Vagina (tissue), 2 donors: Measurements from ENCODE around the gene KIF23.

ENCODE experiments used
- POLR2A ChIP-seq, 2 donors: fragments of 450-650 bp; IDR thresholded peaks; one replicate each; pipeline ENCODE4 v1.6.1; 2017; ENCODE audit warnings: antibody characterized with exemption in 2 of 2, mild to moderate bottlenecking in 2 of 2, moderate library complexity in 2 of 2
- POLR2AphosphoS5 ChIP-seq, 2 donors: sonication (generic); formaldehyde crosslinking; IDR thresholded peaks; one replicate each; pipeline ENCODE4 v1.9.0; 2017; ENCODE audit warnings: antibody characterized with exemption in 2 of 2, mild to moderate bottlenecking in 2 of 2, low read depth in 1 of 2; ENCODE audit not compliant: insufficient read depth in 1 of 2
- TF ChIP-seq, protein P1 (sequence below), 3 experiments: fragments of 450-650 bp in 2 of 3; fragments of 200-600 bp in 1 of 3; sonication (generic) in 1 of 3; IDR thresholded peaks; one replicate each; pipeline ENCODE4 v1.5.1; 2017 to 2019; ENCODE audit warnings: antibody characterized with exemption in 3 of 3, mild to moderate bottlenecking in 2 of 3, moderate library complexity in 2 of 3

DNA sequence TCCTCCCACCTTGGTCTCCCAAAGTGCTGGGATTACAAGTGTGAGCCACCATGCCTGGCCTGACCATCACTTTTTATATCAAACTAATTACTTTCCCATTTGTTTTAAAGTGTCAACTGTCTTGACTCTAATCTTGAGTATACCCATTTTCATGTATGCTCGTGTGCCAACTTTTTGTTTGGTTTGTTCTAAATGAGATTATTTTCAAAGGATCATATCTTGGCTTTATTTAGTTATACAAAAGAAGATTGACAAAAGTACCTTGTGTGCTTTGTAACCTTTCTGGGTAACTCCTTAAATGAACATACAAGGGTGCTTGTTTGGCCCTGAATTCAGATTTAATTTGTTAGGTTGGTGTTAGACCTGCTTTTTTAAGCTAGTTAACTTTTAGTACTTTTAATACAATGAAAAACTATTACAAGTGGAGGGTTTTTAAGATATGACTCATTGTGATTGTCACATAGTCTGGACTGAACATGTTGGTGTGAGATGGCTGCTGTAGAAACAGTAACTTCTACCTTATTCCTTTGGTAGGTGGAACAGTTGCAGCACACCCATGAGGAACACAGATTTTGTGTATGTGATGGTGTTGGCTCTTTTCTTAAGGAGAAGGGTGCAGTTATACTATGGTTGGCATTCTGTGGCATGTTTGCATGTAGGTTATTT lies 10.7 kb downstream of the KIF23 start:
- TF ChIP-seq, protein P1, sequence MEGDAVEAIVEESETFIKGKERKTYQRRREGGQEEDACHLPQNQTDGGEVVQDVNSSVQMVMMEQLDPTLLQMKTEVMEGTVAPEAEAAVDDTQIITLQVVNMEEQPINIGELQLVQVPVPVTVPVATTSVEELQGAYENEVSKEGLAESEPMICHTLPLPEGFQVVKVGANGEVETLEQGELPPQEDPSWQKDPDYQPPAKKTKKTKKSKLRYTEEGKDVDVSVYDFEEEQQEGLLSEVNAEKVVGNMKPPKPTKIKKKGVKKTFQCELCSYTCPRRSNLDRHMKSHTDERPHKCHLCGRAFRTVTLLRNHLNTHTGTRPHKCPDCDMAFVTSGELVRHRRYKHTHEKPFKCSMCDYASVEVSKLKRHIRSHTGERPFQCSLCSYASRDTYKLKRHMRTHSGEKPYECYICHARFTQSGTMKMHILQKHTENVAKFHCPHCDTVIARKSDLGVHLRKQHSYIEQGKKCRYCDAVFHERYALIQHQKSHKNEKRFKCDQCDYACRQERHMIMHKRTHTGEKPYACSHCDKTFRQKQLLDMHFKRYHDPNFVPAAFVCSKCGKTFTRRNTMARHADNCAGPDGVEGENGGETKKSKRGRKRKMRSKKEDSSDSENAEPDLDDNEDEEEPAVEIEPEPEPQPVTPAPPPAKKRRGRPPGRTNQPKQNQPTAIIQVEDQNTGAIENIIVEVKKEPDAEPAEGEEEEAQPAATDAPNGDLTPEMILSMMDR (IDR thresholded peaks at IDR 0.05), result no peak
- no peak for TF ChIP-seq POLR2A (IDR thresholded peaks at IDR 0.05)
- no peak for TF ChIP-seq POLR2AphosphoS5 (IDR thresholded peaks at IDR 0.05; ENCODE audit: insufficient read depth in 1 of 2, low read depth in 1 of 2)
